Esophagus muscularis mucosa (tissue), 4 donors: ENCODE data around the gene KSR1. TPM values are rescaled to one million over a fixed set of nuclear protein-coding genes. Genes with fewer than 3 reads are reported as not detected.

ENCODE experiments used
- DNase-seq: peaks from one replicate; pipeline ENCODE4 v3.0.0-alpha.2; 2017; ENCODE audit errors: extremely low spot score
- H3K27ac ChIP-seq, 4 donors: fragments of 200-600 bp; sonication (generic); replicated peaks in 1 of 4; 1 replicate in 3 of 4; 2 replicates in 1 of 4; pipeline ENCODE4 v1.5.1; 2016 to 2019; ENCODE audit warnings: mild to moderate bottlenecking in 1 of 4
- H3K27me3 ChIP-seq, 4 donors: fragments of 200-600 bp; sonication (generic); one replicate each; pipeline versions ENCODE4 v1.5.1 to v1.6.0; 2016 to 2019
- H3K36me3 ChIP-seq, 4 donors: fragments of 200-600 bp; sonication (generic); one replicate each; pipeline ENCODE4 v1.5.1; 2016 to 2019
- H3K4me1 ChIP-seq, 4 donors: fragments of 200-600 bp; sonication (generic); one replicate each; pipeline ENCODE4 v1.5.1; 2016 to 2019
- H3K4me3 ChIP-seq, 4 donors: fragments of 200-600 bp; sonication (generic); 1 replicate in 2 of 4; 2 replicates in 2 of 4; pipeline ENCODE4 v1.5.1; 2016 to 2019; ENCODE audit warnings: mild to moderate bottlenecking in 4 of 4, moderate library complexity in 1 of 4
- H3K9me3 ChIP-seq, 4 donors: fragments of 200-600 bp; sonication (generic); 1 replicate in 3 of 4; 2 replicates in 1 of 4; pipeline ENCODE4 v1.5.1; 2016 to 2019
- CTCF ChIP-seq, 3 experiments: fragments of 200-600 bp in 2 of 3; fragments of 450-650 bp in 1 of 3; sonication (generic) in 2 of 3; IDR thresholded peaks; one replicate each; pipeline ENCODE4 v1.5.1; 2017 to 2019; ENCODE audit warnings: antibody characterized with exemption in 3 of 3, mild to moderate bottlenecking in 2 of 3, moderate library complexity in 1 of 3
- EP300 ChIP-seq: sonication (generic); formaldehyde crosslinking; IDR thresholded peaks from one replicate; pipeline ENCODE4 v1.6.1; 2017; ENCODE audit warnings: antibody characterized with exemption
- POLR2A ChIP-seq: fragments of 450-650 bp; IDR thresholded peaks from one replicate; pipeline ENCODE4 v1.6.1; 2017; ENCODE audit warnings: antibody characterized with exemption, moderate library complexity, mild to moderate bottlenecking, low read depth
- POLR2AphosphoS5 ChIP-seq, 2 donors: sonication (generic); formaldehyde crosslinking; IDR thresholded peaks; one replicate each; pipeline ENCODE4 v1.6.1; 2017; ENCODE audit warnings: antibody characterized with exemption in 2 of 2
- WGBS: methylation state at CpG from one replicate; pipeline ENCODE4 v1.1.5; 2018; 5-methylcytosine and 5-hydroxymethylcytosine counted together
- intact Hi-C: fragments of 100-400 bp; cut with DNase I; formaldehyde crosslinking; loops from one replicate; pipeline ENCODE4 v1.15.1; 2023
- small RNA-seq, 3 donors: library from RNA; depleted of rRNA; stranded (forward); fragments of <200 nt; gene quantifications; one replicate each; pipeline ENCODE3, GENCODE V24; 2016
- total RNA-seq, 4 donors: library from RNA; depleted of rRNA; stranded (reverse); fragments of >200 nt; gene quantifications; one replicate each; pipeline versions ENCODE4 v1.1.0 to v1.2.1, GENCODE V29; 2016

The KSR1 gene
- total RNA-seq, 4 donors from 2014 or later, result 13.3 to 18.9 (median 13.7) TPM

DNA sequence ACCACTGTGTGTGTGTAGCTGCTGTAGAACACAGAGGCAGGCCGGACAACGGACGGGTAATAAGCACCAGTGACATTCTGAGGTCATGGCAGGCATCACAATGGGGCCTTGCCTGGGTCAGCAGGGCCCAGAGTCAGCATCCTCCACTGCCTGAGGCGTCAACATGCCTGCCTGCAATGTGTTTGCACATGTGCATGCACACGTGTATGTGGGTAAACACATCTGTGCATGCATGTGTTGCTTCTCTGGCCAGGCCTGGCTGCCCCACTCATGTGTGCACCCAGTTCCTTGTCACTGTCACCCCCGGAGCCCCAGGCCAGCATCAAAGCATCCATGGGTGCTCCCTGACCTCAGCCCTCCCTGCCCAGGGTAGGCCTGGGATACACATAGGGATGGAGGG lies 218.1 kb downstream of the KSR1 start:
- no peak overlapping the region for H3K27ac ChIP-seq
- H3K36me3 ChIP-seq, result no peaks in the 10 kb centered on the region
- no peak overlapping the region for H3K4me3 ChIP-seq
- no peaks in the 10 kb centered on the region for H3K4me1 ChIP-seq
- intact Hi-C loops, result no loop called here
- 88% methylated on average over 5 of the region's 6 CpGs for WGBS
- no peaks in the 10 kb centered on the region for H3K9me3 ChIP-seq
- no peak for DNase-seq
- peaks cover 0 to 3% (median 0%) of the 10 kb centered on the region in 4 donors for H3K27me3 ChIP-seq
- no peak for TF ChIP-seq CTCF (IDR thresholded peaks at IDR 0.05)
- TF ChIP-seq POLR2A, result no peak
- no peak for TF ChIP-seq POLR2AphosphoS5 (IDR thresholded peaks at IDR 0.05)
- no peak for TF ChIP-seq EP300

Small RNA genes within 50 kb of the gene (small RNA-seq; reads per million reads assigned to genes)
- 0 reads per million in 3 donors for gene AC015688.5

Other genes starting within 250 kb of the KSR1 start
- 100 to 1,000 TPM in 3 of 4 donors, 10 to 100 TPM in 1; 84.1 to 125 (median 118) TPM for gene WSB1, start 162.3 kb upstream of the KSR1 start, total RNA-seq
- 10 to 100 TPM; 17.0 to 31.8 (median 24.4) TPM for gene LGALS9, start 174.7 kb downstream of the KSR1 start, total RNA-seq